ENCODE data around the gene PSEN1.

The PSEN1 gene

DNA sequence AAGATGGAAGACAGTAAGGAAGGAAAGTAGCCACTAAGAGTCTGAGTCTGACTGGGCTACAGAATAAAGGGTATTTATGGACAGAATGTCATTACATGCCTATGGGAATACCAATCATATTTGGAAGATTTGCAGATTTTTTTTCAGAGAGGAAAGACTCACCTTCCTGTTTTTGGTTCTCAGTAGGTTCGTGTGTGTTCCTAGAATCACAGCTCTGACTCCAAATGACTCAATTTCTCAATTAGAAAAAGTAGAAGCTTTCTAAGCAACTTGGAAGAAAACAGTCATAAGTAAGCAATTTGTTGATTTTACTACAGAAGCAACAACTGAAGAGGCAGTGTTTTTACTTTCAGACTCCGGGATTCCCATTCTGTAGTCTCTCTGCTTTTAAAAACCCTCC, 85.6 kb downstream of the PSEN1 start:
- no peak for DNase-seq

DNA sequence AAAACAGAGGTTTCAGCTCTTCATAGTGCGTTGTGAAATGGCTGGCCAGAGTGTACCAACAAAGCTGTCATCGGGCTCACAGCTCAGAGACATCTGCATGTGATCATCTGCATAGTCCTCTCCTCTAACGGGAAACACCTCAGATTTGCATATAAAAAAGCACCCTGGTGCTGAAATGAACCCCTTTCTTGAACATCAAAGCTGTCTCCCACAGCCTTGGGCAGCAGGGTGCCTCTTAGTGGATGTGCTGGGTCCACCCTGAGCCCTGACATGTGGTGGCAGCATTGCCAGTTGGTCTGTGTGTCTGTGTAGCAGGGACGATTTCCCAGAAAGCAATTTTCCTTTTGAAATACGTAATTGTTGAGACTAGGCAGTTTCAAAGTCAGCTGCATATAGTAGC, 86.7 kb downstream of the PSEN1 start:
- no peak for DNase-seq

DNA sequence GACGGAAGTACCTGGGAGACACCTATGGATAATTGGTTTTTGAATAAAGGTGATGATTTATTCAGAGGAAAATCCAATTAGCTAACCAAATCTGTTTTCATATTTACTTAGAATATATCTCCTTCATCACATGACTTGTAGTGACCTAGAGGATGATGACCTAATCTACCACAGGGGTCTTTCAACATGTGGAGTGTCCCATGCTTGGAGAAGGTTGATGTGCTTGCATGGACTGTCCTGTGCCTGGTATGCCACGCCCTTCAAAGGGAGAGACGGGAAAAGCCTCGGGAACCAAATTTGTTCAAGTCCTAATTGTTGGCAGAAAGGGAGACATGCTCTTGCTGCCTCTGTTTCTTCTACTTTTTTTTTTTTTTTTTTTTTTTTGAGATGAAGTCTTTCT, 89.2 kb downstream of the PSEN1 start:
- no peak for DNase-seq

DNA sequence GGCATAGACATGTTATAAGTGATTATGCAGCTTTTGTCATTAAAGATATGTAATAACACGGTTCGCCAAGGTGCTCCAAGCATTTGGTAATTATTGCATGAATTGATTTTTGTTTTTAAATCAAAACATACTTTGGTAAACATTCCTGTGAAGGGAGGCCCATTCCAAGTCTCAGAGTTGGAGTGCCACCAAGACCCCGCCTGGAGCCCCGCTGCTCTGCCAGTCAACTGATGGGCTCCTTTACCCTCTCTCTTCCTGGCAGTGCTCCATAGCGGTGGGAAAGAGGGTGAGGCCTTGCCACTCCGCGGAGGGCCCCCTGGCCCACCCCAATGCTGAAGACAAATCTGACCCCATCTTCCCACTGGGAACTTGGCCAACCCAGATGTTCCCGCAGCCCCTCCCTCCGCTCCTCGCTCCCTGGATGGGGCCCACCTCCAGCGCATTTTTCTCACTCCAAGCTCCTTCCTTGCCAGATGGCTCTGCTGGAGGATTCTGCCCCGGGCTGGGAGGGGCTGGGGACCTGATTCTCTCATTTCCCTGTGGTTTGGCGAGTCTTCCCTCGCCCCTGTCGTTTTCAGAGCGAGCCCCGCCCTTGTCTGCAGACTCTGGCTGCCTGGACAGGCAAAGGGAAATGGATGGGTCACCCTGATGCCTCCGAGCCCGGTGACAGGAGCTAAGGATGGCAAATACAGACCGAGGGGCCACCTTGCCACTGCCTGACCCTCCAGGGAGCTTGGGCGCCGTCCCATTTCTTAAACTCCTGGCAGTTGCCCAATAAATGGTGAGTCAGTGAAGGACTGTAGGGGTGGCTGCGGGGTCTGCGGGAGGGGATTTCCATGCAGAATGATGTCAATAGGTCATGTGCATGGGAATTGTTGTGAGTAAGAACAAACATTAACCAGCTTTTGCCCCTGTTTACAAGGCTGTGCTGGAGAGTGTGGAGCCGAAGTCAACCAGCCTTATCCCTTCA, 91.8 kb downstream of the PSEN1 start:
- no peak for DNase-seq

DNA sequence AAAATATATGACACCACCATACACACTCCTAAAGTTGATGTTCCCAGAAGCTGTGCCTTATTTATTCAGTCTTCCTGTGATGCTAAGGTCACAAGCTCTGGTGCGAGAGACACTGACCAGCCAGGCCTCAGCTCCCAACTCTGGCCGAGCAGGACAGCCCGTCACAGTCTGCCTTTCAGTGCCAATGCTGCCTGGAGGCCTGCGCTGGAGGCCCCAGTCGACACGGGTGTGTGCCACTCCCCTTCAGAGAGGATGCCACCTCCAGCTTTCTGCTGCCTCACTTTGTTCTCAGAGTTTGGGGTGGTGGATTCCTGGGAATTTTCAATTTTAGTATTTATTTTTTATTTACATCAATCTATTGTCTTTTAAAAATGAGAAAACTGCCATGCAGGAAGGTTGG, 93.7 kb downstream of the PSEN1 start:
- DNase-seq = no peak

DNA sequence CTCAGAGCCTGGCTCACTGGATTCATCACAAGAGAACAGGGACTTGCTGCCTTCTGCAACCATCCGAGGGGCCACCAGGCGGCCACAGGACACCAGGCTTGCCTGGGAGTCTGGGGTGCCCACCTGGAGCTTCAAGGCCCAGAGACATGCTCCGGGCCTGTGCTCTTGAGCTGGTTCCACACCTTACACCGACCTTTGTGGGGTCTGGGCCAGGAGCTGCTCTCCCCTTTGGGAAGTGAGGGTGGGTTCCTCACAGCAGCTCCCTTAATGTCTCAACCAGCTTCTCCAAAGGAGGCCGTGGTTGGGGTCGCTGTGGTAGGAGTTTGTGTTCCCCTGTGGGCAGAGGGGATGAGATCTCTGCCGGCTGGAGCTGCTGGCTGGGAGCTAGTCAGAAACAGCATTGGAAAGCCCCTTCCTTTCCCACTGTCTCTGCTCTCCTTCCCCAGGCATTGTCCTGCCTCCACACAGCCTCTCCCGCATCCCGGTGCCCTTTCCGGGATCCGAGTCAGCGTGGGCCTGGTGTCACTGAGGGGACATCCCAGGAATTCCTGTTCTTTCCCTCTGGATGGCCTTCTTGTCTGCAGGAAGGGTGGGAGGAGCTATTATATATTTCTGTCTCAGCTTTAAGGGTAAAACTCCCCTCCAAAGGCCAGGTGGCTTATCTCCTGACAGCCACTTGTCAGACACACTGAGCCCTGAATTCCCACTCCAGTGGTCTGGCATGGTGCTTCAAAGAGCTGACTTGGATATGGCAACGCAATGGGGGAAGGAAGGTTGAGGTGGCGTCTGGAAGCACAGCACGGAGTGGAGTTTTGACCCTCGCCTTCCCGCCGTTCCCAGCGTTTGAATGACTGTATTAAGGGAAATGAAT, 95.9 kb downstream of the PSEN1 start:
- DNase-seq = no peak

DNA sequence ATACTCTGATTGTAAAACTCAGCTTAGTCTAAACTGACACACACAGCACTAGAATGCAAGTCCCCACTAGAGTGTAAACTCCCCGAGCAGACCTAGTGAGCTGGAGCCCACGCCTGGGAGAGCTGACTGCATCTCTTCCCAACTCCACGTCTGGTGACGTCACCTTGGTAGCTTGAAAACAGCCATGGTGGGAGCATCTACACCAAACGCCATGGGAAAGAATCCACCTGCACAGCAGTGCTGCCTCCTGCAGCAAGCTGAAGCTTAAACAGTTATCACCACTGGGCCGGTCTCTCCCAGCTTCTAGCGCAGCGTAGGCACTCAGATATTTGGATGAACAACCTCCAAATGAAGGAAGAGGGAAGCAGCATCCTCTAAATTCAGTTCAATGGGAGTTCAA, 96.7 kb downstream of the PSEN1 start:
- no peak for DNase-seq

DNA sequence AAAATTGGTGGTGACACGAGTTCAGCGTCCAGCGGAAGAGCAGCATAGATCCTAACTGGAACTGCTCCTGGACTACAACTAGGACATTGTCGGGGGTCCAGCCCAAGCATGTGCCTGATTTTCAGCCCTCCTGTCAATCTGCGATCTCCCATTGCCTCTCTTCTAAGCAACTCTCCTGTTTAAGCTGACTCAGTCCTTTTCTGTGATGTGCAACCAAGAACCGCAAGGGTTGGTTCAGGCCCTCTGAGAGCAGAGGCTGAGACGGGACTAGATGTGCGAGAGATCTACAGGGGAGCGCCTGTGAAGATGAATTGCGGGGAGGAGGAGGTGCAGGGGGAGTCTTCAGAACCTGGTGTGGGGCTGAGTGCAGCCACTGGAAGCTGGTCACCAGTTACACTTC, 97.3 kb downstream of the PSEN1 start:
- no peak for DNase-seq

DNA sequence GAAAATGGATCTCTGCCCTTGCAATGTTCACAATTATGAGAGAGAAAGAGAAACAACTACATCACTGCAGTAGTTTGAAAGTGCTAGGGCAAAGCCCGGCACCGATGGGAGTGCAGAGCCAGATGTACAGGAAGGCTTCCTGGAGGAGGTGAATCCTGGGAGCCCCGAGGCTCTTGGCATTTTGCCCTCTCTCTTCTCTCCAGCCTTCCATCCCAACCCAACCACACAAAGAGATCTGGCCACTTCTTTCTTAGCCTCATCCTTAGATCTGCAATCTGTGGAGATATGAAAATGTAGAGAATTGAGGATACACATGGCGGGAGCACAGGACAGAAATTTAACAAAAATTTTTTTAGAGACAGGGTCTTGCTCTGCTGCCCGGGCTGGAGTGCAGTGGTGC, 97.7 kb downstream of the PSEN1 start:
- DNase-seq = no peak

DNA sequence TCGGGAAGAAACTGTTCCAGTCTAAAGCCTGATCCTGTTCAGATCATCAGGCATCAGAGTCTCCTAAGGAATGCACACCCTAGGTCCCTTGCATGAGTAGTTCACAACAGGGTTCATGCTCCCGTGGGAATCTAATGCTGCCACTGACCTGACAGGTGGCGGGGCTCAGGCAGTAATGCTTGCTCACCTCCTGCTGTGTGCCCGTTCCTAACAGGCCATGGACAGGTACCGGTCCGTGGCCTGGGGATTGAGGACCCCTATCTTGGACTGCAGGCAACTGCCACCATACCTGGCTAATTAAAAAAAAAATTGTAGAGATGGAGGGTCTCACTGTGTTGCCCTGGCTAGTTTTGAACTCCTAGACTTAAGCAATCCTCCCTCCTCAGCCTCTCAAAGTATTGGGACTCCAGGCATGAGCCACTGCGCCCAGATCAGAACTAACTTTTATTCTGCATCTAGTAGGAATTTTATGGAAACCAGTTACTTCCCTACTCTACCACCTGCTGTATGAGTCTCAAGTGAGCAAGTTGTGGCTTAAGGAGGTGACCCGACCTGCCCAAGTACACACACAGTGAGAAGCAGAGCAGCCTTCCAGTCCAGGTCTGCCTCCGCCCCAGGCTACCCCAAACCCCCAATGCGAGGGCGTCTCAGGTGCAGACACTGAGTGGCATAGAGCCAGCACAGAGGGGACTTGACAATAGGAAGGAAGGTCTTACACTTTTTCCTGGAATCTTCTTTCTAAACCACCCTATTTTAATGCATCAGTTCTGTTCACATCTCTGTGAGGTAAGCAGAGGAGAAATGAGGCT, 98.5 kb downstream of the PSEN1 start:
- DNase-seq = no peak

DNA sequence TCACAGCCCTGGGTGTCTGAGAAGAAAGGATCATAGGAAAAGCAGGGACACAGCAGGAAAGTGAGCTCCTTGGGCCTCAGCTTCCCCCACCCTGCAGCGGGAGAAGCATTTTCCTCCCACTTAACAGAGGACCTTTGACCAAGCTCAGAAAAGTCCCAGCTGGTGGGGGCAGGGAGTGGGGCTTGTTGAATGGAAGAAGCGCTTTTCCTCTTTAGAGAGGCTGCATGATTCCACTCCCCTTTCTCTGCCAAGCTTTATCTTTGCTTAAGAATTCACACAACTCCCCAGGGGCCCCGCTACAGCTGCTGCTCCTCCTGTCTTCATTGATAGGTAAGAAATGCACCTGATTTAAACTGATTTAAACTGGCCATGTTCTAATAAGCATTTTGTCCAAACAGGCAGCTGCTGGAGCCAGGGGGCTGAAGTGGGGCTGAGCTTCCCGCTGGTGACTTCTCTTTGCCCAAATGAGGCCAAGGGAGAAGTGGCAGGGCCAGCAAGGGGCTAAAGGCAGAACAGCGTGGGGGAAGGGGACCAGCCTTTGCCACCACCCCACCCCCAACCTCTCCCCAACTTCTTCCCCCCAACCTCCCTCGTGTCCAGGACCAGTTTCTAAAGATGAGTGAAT, 99.3 kb downstream of the PSEN1 start:
- DNase-seq = no peak

DNA sequence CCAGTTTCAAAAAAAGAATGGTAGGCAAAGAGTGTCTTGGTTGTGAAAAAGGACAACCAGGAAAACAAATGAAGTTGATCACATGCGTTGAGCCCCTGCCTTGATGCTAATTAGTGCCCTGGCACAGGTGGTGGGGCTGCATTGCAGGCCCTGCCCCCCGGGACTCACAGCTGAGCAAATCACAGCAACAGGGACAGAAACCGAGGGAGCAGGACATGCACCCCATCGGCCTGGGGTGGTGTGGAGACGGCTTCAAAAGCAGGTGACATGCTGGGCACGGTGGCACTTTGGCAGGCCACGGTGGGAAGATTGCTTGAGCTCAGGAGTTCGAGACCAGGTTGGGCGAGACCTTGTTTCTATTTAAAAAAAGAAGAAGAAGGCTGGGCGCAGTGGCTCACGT, 99.8 kb downstream of the PSEN1 start:
- DNase-seq = no peak

DNA sequence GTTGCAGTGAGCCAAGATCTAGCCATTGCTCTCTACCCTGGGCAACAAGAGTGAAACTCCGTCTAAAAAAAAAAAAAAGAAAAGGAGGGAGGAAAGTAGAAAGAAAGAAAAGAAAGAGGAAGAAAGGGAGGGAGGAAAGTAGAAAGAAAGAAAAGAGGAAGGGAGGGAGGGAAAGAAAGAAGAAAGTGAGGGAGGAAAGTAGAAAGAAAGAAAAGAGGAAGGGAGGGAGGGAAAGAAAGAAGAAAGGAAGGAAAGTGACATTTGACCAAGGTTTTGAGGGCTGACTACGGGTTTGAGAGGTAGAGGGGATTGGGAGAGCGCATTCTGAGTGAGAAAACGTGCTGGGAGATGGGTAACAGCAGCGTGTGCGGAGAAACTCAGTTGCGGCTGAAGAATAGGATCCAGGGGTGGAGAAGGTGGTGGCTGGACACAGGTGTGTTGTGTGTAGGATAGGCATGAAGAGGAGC, 100.5 kb downstream of the PSEN1 start:
- no peak for DNase-seq

DNA sequence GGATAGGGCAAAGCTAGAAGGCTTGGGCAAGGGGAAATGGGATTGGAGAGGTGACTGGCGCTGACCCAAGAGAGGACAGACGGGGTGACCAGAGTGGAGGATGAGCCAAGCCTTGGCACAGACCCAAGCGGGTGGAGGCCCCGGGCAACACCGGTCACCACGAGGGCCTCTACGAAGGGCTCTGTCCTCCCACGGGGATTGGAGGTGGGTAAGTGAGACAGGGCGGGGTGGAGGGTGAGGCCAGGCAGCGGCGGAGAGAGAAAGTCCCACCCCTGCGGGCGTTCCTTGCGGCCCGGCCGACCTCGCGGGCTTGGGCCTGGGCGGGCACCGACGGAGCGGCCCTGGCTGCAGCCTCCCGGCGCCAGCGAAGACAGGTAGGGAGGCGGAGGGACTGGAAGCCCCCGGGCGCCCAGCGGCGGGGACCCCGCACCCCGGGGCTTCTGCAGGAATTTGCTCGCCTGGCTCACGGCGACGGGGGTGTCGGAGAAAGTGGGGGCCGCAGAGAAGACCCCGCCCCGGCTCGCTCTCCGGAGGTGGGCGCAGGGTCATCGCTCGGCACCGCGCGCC, 101.0 kb downstream of the PSEN1 start, which contains the start of gene PAPLN:
Gene PAPLN (plus strand): TSS at position 288 of the 567 bp plus-strand sequence. CDS start 2,273 bp downstream, outside the sequence.
- no peak for DNase-seq

DNA sequence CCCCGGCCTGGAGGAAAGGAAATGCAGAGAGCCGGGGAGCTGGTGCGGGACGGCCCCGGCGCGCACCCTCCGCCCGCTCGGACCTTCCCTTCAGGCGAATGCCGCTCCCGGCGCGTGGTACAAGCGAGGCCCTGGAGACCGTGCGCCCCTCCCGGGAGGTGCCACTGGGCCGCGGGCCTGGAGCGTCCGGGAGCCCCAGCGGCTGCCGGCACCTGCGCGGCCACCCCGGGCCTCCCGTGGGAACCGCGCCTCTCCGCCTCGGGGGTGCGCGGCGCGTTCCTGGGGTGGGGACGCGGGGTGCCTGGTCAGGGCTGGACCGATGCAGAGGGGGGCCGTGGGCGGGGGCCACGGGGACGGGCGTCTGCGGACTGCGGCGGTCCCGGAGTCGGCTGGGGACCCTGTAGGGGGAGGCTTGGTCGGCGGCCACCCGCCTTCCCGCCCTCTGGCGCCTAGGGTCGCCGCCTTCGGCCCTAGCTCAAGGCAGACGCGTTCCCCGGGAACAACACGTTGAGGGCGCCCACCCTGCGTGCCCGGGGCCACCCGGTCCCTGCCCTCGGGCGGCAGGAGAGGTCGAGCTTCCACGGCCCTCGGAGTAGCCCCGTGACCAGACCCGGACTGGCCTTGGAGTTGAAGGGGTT, 101.6 kb downstream of the PSEN1 start:
- no peak for DNase-seq

DNA sequence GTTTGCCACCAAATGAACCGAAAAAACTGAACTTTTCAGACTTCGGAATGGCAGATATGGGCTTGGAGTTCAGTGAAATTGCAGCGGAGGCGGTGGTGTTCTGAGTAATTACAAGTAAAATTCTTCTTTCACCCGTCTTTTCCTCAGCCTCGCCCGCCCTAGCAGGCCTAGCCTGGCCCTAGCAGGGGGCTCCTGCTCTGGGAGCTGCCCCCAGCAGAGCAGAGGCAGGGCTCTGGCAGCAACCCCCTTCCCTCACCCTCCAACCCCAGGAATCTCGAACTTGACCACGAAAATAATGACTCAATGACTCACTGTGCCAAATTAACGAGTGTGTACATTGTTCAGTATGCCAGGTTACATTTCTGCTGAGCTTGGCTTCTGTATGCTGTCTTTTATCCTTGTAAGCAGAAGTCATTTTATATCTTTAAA, 102.1 kb downstream of the PSEN1 start:
- DNase-seq = no peak

DNA sequence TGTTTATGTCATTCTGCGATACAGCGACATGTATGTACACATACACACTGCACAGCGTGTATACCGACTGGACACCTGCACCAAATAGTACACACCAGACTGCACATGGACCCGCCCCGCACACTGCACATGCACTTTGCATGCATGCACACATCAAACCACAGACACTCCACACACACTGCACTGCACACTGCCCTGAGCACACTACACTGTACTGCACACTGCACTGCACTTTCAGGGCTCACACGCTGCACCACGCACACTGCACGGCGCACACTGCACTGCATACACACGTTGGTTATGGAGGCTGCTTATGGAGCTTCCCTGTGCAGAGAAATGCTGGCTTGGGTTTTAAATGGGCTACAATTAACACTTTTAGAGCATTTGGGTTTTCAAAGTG, 102.6 kb downstream of the PSEN1 start:
- DNase-seq = no peak

DNA sequence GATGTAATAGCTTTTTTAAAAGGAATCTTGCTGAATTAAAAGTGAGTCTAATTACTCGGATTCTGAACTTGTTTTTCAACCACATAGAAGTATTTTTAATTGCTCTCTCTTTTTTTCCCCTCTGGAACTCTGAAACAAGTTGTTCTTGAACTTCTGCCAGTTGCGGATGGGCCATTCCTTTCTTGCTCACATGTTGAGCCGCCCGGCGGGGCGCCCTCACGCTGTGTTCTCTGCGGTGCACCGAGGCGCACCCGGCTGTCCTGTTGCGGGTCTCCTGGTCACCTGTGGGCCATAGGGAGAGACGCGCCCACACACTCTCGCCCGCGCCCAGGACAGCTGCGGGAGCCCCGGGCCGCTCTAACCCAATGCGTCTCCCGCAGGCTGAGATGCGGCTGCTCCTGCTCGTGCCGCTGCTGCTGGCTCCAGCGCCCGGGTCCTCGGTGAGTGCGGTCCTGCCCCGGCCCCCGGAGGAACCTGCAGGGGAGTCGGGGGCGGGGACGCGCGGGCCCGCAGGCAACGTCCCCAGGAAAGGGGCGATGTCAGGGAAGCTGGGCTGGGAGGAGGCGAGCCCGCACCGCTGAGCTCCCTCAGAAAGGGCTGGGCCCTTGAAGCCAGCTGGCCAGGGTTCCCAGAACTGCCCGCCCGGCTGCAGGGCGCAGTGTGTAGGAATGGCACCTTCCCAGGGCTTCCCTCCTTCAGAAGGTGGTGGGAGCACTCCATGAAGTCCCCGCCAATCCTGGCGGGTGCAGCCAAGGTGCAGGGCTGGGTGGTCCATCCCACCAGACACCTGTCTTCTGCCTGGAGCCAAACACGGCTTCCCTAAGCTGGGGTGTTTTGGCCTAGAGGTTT, 103.3 kb downstream of the PSEN1 start:
- no peak for DNase-seq

DNA sequence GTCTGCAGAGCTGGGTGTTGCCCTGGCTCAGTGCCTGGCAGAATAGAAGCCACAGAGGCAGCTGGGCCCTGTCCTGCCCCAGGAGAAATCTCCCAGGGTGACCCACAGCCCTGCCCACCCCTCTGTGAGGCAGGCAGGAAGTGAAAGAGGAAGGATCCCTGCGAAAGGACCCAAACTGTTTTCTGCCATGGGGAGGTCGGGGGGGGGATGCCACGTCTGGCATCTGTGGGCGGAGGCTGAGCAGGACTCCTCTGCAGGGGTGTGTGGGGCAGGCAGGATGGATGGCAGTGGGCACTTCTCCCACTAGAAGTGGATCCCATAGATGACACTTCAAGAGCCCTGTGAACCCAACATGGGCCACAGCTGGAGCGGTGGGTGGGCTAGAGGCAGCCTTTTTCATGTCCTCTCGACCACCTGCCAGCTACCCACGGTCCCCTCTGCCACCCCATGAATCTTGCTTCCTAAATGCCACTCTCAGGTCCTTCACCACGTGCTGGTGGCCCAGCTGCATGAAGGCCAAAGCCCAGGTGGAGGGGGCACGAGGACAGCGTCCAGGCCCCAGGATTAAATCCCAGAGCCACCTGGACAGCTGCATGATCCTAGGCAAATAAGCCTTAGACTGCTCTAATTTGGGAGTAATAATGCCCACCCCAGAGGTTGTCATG, 104.6 kb downstream of the PSEN1 start:
- DNase-seq = no peak
